NB4 (cell line): Measurements from ENCODE around the gene ZDHHC3.

ENCODE experiments used
- DNase-seq: peaks from one replicate; pipeline ENCODE4 v3.0.0; 2010; ENCODE audit warnings: low read depth
- H3K4me3 ChIP-seq: one replicate; pipeline ENCODE4 v1.5.1; 2011; ENCODE audit warnings: mild to moderate bottlenecking, low read depth, low read length, moderate library complexity
- CTCF ChIP-seq: IDR thresholded peaks from one replicate; pipeline ENCODE4 v1.5.1; 2012; ENCODE audit warnings: low read depth, low read length
- MAX ChIP-seq: IDR thresholded peaks from 2 replicates; pipeline ENCODE4 v1.6.1; 2011; ENCODE audit warnings: low read depth, low read length
- MYC ChIP-seq: IDR thresholded peaks from 2 replicates; pipeline ENCODE4 v1.6.1; 2011; ENCODE audit warnings: low read depth, low read length
- POLR2A ChIP-seq: IDR thresholded peaks from 2 replicates; pipeline ENCODE4 v1.6.1; 2011; ENCODE audit warnings: mild to moderate bottlenecking; ENCODE audit not compliant: insufficient read length; ENCODE audit errors: extremely low read depth

Gene ZDHHC3

GRCh38 chr3:44995142-44995770, 19.3 kb upstream of the ZDHHC3 start:
- TF ChIP-seq MAX = no peak
- TF ChIP-seq POLR2A = no peak
- TF ChIP-seq MYC = no peak
- no peak for TF ChIP-seq CTCF
- DNase-seq = no peak
- no peak overlapping the region for H3K4me3 ChIP-seq

- TF ChIP-seq POLR2A = no peak
- TF ChIP-seq CTCF = no peak
- TF ChIP-seq MYC = no peak
- TF ChIP-seq MAX = no peak
- no peak for DNase-seq
- H3K4me3 ChIP-seq = no peak overlapping the region
These were observed 17.7 kb upstream of the ZDHHC3 start for GRCh38 chr3:44993471-44994205.

GRCh38 chr3:44992555-44993470, 16.8 kb upstream of the ZDHHC3 start:
- H3K4me3 ChIP-seq = no peak overlapping the region
- DNase-seq = peak; percentile 49
- no peak for TF ChIP-seq MYC
- TF ChIP-seq POLR2A = no peak
- peak; percentile 90 for TF ChIP-seq CTCF
- no peak for TF ChIP-seq MAX

- TF ChIP-seq CTCF (no peak), MYC (no peak), POLR2A (no peak), MAX (no peak)
- no peak overlapping the region for H3K4me3 ChIP-seq
- DNase-seq = no peak
These were observed 15.4 kb upstream of the ZDHHC3 start for GRCh38 chr3:44991326-44991725.

GRCh38 chr3:44989636-44990373, 13.8 kb upstream of the ZDHHC3 start:
- no peak overlapping the region for H3K4me3 ChIP-seq
- no peak for TF ChIP-seq CTCF
- no peak for TF ChIP-seq MAX
- TF ChIP-seq MYC = no peak
- no peak for TF ChIP-seq POLR2A
- DNase-seq = no peak
